ENCODE data around the gene SKAP1. TPM values are rescaled to one million over a fixed set of nuclear protein-coding genes. Genes with fewer than 3 reads are reported as not detected.
A peak's percentile ranks its signal among the peaks of the same experiment; 100 is the strongest.

Gene SKAP1
- total RNA-seq, 2 experiments from 2014 or later = 1.2 TPM; not detected in 1

GRCh38 chr17:48388955-48389743, 40.9 kb downstream of the SKAP1 start:
- BruUV-seq (replicated peaks) = no TSS peak
- intact Hi-C loops (cut with micrococcal nuclease; ENCODE audit: unreplicated experiment) = no loop called here
- no peaks in the 10 kb centered on the region; the same call in 1 of the 2 replicates for H3K9me2 ChIP-seq (ENCODE audit: insufficient read depth, low read length)
- H3K4me1 ChIP-seq (ENCODE audit: insufficient read depth, low read length, poor library complexity, severe bottlenecking) = peaks cover 15% of the 10 kb centered on the region
- ChIA-PET POLR2A (interaction anchor here (0.6 kb wide), 1 partner anchor 160 kb away, joined by 3 read pairs; no protein-coding TSS in a partner anchor), CTCF (ENCODE audit: unreplicated experiment) (no interaction called here)
- no peaks in the 10 kb centered on the region for H4K20me1 ChIP-seq (ENCODE audit: insufficient read depth, low read length)
- no peak for TF ChIP-seq CTCF (conservative IDR thresholded peaks at IDR 0.05; ENCODE audit: low read length)
- no peak for TF ChIP-seq EZH2phosphoT487 (IDR thresholded peaks at IDR 0.05; ENCODE audit: borderline replicate concordance, low read depth, low read length)
- no peak overlapping the region for H3K4me3 ChIP-seq (ENCODE audit: low read depth, low read length, poor library complexity, severe bottlenecking)
- H3K9me3 ChIP-seq (ENCODE audit: low read length) = no peaks in the 10 kb centered on the region
- no peak for DNase-seq (ENCODE audit: low spot score)
- no peak overlapping the region for H2AFZ ChIP-seq (ENCODE audit: low read length)
- no peak overlapping the region for H3K27ac ChIP-seq (ENCODE audit: low read depth, low read length, poor library complexity, severe bottlenecking)
- H3K79me2 ChIP-seq (ENCODE audit: insufficient read depth, low read depth, low read length) = no peaks in the 10 kb centered on the region
- H3K36me3 ChIP-seq (ENCODE audit: insufficient read depth, low read length) = no peaks in the 10 kb centered on the region
- no peak overlapping the region for H3K4me2 ChIP-seq (ENCODE audit: low read length)

- TF ChIP-seq EZH2phosphoT487 (IDR thresholded peaks at IDR 0.05; ENCODE audit: borderline replicate concordance, low read depth, low read length) = no peak
- TF ChIP-seq CTCF (conservative IDR thresholded peaks at IDR 0.05; ENCODE audit: low read length) = no peak
- POLR2A ChIA-PET = interaction anchor here (1.0 to 1.1 kb wide), 2 partner anchors 8 to 60 kb away, joined by 3 to 4 read pairs; no protein-coding TSS in a partner anchor
- no peak overlapping the region for H3K4me2 ChIP-seq (ENCODE audit: low read length)
- no peak overlapping the region for H3K27ac ChIP-seq (ENCODE audit: low read depth, low read length, poor library complexity, severe bottlenecking)
- intact Hi-C loops (cut with micrococcal nuclease; ENCODE audit: unreplicated experiment) = no loop called here
- no peak for DNase-seq (ENCODE audit: low spot score)
- no peaks in the 10 kb centered on the region for H3K36me3 ChIP-seq (ENCODE audit: insufficient read depth, low read length)
- no peak overlapping the region for H2AFZ ChIP-seq (ENCODE audit: low read length)
- peaks cover 35% of the 10 kb centered on the region for H3K4me1 ChIP-seq (ENCODE audit: insufficient read depth, low read length, poor library complexity, severe bottlenecking)
- H4K20me1 ChIP-seq (ENCODE audit: insufficient read depth, low read length) = no peaks in the 10 kb centered on the region
- H3K4me3 ChIP-seq (ENCODE audit: low read depth, low read length, poor library complexity, severe bottlenecking) = no peak overlapping the region
- H3K9me2 ChIP-seq (ENCODE audit: insufficient read depth, low read length) = no peaks in the 10 kb centered on the region; the same call in 1 of the 2 replicates
- no TSS peak for BruUV-seq (replicated peaks)
- no peaks in the 10 kb centered on the region for H3K9me3 ChIP-seq (ENCODE audit: low read length)
- CTCF ChIA-PET (ENCODE audit: unreplicated experiment) = no interaction called here
- H3K79me2 ChIP-seq (ENCODE audit: insufficient read depth, low read depth, low read length) = no peaks in the 10 kb centered on the region
These were observed 43.2 kb downstream of the SKAP1 start for GRCh38 chr17:48386826-48387225.

GRCh38 chr17:48385319-48385718, 44.7 kb downstream of the SKAP1 start:
- H3K27ac ChIP-seq (ENCODE audit: low read depth, low read length, poor library complexity, severe bottlenecking) = no peak overlapping the region
- no TSS peak for BruUV-seq (replicated peaks)
- H3K4me2 ChIP-seq (ENCODE audit: low read length) = no peak overlapping the region
- H3K4me3 ChIP-seq (ENCODE audit: low read depth, low read length, poor library complexity, severe bottlenecking) = no peak overlapping the region
- no peaks in the 10 kb centered on the region for H3K9me3 ChIP-seq (ENCODE audit: low read length)
- ChIA-PET POLR2A (interaction anchor here (0.6 to 1.2 kb wide), 8 partner anchors 8 to 149 kb away, joined by 3 to 4 read pairs (median 3); no protein-coding TSS in a partner anchor), CTCF (ENCODE audit: unreplicated experiment) (no interaction called here)
- H3K79me2 ChIP-seq (ENCODE audit: insufficient read depth, low read depth, low read length) = no peaks in the 10 kb centered on the region
- no peaks in the 10 kb centered on the region; the same call in 1 of the 2 replicates for H3K9me2 ChIP-seq (ENCODE audit: insufficient read depth, low read length)
- H4K20me1 ChIP-seq (ENCODE audit: insufficient read depth, low read length) = no peaks in the 10 kb centered on the region
- no peak for DNase-seq (ENCODE audit: low spot score)
- H3K36me3 ChIP-seq (ENCODE audit: insufficient read depth, low read length) = no peaks in the 10 kb centered on the region
- intact Hi-C loops (cut with micrococcal nuclease; ENCODE audit: unreplicated experiment) = no loop called here
- peak overlapping the region; percentile 2; the same call in 1 of the 2 replicates for H2AFZ ChIP-seq (ENCODE audit: low read length)
- TF ChIP-seq EZH2phosphoT487 (IDR thresholded peaks at IDR 0.05; ENCODE audit: borderline replicate concordance, low read depth, low read length) = no peak
- no peak for TF ChIP-seq CTCF (conservative IDR thresholded peaks at IDR 0.05; ENCODE audit: low read length)
- peaks cover 37% of the 10 kb centered on the region for H3K4me1 ChIP-seq (ENCODE audit: insufficient read depth, low read length, poor library complexity, severe bottlenecking)

Measured in OCI-LY7 (cell line).